Sigmoid colon (tissue), 4 donors: ENCODE data around the gene PGPEP1.

Experiments used
- EP300 ChIP-seq, 4 donors: sonication (generic); formaldehyde crosslinking; IDR thresholded peaks; one replicate each; pipeline ENCODE4 v1.6.1; 2017; ENCODE audit warnings: antibody characterized with exemption in 4 of 4
- POLR2A ChIP-seq, 2 donors: fragments of 450-650 bp; IDR thresholded peaks; one replicate each; pipeline ENCODE4 v1.6.1; 2016; ENCODE audit warnings: antibody characterized with exemption in 2 of 2, mild to moderate bottlenecking in 2 of 2, moderate library complexity in 2 of 2
- POLR2AphosphoS5 ChIP-seq, 4 donors: sonication (generic); formaldehyde crosslinking; IDR thresholded peaks; one replicate each; pipeline ENCODE4 v1.6.1; 2017; ENCODE audit warnings: antibody characterized with exemption in 4 of 4
- TF ChIP-seq, protein P1 (sequence below), 4 experiments: fragments of 450-650 bp in 3 of 4; fragments of 200-600 bp in 1 of 4; IDR thresholded peaks; one replicate each; pipeline ENCODE4 v1.5.1; 2016 to 2019; ENCODE audit warnings: antibody characterized with exemption in 4 of 4, mild to moderate bottlenecking in 3 of 4, moderate library complexity in 2 of 4

DNA sequence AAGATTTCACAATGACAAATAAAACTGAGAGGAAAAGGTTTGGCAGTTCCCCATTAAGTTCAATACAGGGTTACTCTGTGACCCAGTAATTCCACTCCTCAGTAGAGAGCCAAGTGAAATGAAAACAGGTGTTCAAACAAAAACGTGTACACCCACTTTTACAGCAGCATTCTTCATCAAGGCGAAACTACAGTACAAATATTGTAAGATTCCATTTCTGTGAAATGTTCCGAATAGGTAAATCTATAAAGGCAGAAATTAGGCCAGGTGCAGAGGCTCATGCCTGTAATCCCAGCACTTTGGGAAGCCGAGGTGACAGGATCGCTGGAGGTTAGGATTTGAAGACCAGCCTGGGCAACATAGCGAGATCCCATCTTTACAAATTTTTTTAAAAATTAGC, 36.6 kb downstream of the PGPEP1 start:
- TF ChIP-seq POLR2A (IDR thresholded peaks at IDR 0.05) (no peak), EP300 (IDR thresholded peaks at IDR 0.05) (no peak), POLR2AphosphoS5 (IDR thresholded peaks at IDR 0.05) (no peak)
- TF ChIP-seq, protein P1, sequence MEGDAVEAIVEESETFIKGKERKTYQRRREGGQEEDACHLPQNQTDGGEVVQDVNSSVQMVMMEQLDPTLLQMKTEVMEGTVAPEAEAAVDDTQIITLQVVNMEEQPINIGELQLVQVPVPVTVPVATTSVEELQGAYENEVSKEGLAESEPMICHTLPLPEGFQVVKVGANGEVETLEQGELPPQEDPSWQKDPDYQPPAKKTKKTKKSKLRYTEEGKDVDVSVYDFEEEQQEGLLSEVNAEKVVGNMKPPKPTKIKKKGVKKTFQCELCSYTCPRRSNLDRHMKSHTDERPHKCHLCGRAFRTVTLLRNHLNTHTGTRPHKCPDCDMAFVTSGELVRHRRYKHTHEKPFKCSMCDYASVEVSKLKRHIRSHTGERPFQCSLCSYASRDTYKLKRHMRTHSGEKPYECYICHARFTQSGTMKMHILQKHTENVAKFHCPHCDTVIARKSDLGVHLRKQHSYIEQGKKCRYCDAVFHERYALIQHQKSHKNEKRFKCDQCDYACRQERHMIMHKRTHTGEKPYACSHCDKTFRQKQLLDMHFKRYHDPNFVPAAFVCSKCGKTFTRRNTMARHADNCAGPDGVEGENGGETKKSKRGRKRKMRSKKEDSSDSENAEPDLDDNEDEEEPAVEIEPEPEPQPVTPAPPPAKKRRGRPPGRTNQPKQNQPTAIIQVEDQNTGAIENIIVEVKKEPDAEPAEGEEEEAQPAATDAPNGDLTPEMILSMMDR (IDR thresholded peaks at IDR 0.05): no peak
